NCI-H345 (cell line): ENCODE data around the gene KCNJ6.
A peak's percentile ranks its signal among the peaks of the same experiment; 100 is the strongest.
"Not testable (repeated sequence)": the region's sequence is repeated elsewhere in the genome, so short reads cannot be mapped to it uniquely, and the experiment has no call there.

ENCODE experiments used
- DNase-seq: peaks from one replicate; lab custom pipeline; 2025; lab: John Stamatoyannopoulos, UW

Gene KCNJ6

GRCh38 chr21:37916310-37917051, at the start of gene KCNJ6:
Gene KCNJ6, minus strand, starts transcription at chr21:37916457. Its CDS starts 75,775 bp downstream, at chr21:37840682.
- peak; percentile 69 for DNase-seq

GRCh38 chr21:37965088-37965805, 49.0 kb upstream of the KCNJ6 start:
- no peak for DNase-seq

GRCh38 chr21:37958537-37958936, 42.3 kb upstream of the KCNJ6 start:
- DNase-seq: no peak

- no peak for DNase-seq
Observed at GRCh38 chr21:37956772-37957171, 40.5 kb upstream of the KCNJ6 start.

GRCh38 chr21:37945036-37945435, 28.8 kb upstream of the KCNJ6 start:
- DNase-seq: no peak

- no peak for DNase-seq
Observed at GRCh38 chr21:37944496-37944895, 28.2 kb upstream of the KCNJ6 start.

GRCh38 chr21:37940691-37941090, 24.4 kb upstream of the KCNJ6 start:
- DNase-seq: no peak

GRCh38 chr21:37939838-37940237, 23.6 kb upstream of the KCNJ6 start:
- no peak for DNase-seq

- DNase-seq: no peak
Observed at GRCh38 chr21:37939251-37939650, 23.0 kb upstream of the KCNJ6 start.

- DNase-seq: no peak
Observed at GRCh38 chr21:37937668-37938067, 21.4 kb upstream of the KCNJ6 start.

- no peak for DNase-seq
Observed at GRCh38 chr21:37936010-37936785, 19.9 kb upstream of the KCNJ6 start.

GRCh38 chr21:37932936-37933335, 16.7 kb upstream of the KCNJ6 start:
- no peak for DNase-seq

GRCh38 chr21:37927711-37928110, 11.5 kb upstream of the KCNJ6 start:
- DNase-seq: no peak

GRCh38 chr21:37921091-37921490, 4.8 kb upstream of the KCNJ6 start:
- no peak for DNase-seq

GRCh38 chr21:37920302-37920701, 4.0 kb upstream of the KCNJ6 start:
- DNase-seq: not testable (repeated sequence)

GRCh38 chr21:37917612-37918011, 1.4 kb upstream of the KCNJ6 start:
- no peak for DNase-seq

- no peak for DNase-seq
Observed at GRCh38 chr21:37915941-37916309, 332 bp downstream of the KCNJ6 start.

- peak; percentile 24 for DNase-seq
Observed at GRCh38 chr21:37915497-37915911, 753 bp downstream of the KCNJ6 start.

- DNase-seq: no peak
Observed at GRCh38 chr21:37912616-37913015, 3.6 kb downstream of the KCNJ6 start.

- DNase-seq: no peak
Observed at GRCh38 chr21:37909936-37910335, 6.3 kb downstream of the KCNJ6 start.

- DNase-seq: no peak
Observed at GRCh38 chr21:37908691-37909090, 7.6 kb downstream of the KCNJ6 start.

GRCh38 chr21:37907076-37907475, 9.2 kb downstream of the KCNJ6 start:
- DNase-seq: no peak

GRCh38 chr21:37905291-37905690, 11.0 kb downstream of the KCNJ6 start:
- DNase-seq: no peak
